Stimulated activated memory B cell treated with anti-CD40 and anti-IgM and Interleukin-4, amounts not matched to agents 10 μg/mL and 1 μg/mL and 100 μg/mL, for 72 hours (primary cell): ENCODE data around the gene GRPEL1.

Source experiments
- ATAC-seq: fragments of 150-1000 bp; cut with Tn5 transposase; 2 replicates; pipeline ENCODE4 v1.10.0; 2021
- H3K27ac Mint-ChIP-seq: one replicate; pipeline ENCODE4 v1.8.0; 2022; ENCODE audit warnings: mild to moderate bottlenecking, mixed read lengths
- H3K27me3 Mint-ChIP-seq: one replicate; pipeline ENCODE4 v1.8.0; 2022; ENCODE audit warnings: mixed read lengths
- H3K36me3 Mint-ChIP-seq: one replicate; pipeline ENCODE4 v1.8.0; 2022; ENCODE audit warnings: mixed read lengths
- H3K4me1 Mint-ChIP-seq: one replicate; pipeline ENCODE4 v1.8.0; 2022; ENCODE audit warnings: mixed read lengths
- H3K4me3 Mint-ChIP-seq: one replicate; pipeline ENCODE4 v1.8.0; 2022; ENCODE audit warnings: mild to moderate bottlenecking, moderate library complexity, mixed read lengths
- H3K9me3 Mint-ChIP-seq: one replicate; pipeline ENCODE4 v1.8.0; 2022; ENCODE audit warnings: mixed read lengths

Gene GRPEL1

DNA sequence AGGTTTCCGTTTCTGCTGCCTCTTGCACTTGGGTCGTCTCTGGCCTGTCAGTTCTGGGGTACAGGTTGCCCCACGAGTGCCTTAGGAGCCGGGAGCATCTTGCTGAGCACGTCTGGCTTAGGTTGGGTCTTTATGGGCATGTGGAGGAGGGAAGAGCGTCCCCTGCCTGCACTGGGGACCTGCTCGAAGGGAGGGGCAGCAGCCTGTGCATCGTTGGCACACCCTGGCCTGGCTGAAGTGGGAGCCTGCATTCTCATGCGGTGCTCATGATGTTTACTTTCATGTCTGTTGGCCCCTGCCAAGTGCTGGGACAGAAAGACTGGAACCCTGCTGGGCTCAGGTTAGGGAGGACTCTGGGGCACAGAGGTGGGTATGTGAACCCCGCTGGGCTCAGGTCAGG is 48.5 kb downstream of the GRPEL1 start:
- H3K4me3 Mint-ChIP-seq: no peak overlapping the region
- no peak for ATAC-seq
- peaks cover 56% of the 10 kb centered on the region for H3K36me3 Mint-ChIP-seq

DNA sequence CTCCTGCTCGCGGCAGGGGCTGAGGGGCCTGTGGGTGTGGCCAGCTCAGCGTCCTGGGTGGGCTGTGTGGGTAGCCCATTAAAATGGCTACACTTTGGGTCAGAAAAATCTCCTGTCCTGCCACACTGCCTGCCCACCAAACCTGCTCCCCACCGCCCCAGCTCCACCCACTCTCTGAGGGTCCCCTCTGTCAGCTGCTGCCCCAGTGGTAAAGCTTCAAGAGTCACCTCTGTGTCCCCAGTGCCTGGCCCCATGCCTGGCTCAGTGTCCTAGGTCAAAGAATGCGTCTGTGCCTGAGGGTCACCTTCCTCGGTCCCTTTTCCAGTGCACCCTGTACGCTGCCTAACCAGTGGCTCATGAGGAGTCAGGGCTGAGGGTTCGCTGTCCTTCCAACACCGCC is 49.6 kb downstream of the GRPEL1 start:
- no peak overlapping the region for H3K27ac Mint-ChIP-seq
- no peaks in the 10 kb centered on the region for H3K9me3 Mint-ChIP-seq
- no peaks in the 10 kb centered on the region for H3K27me3 Mint-ChIP-seq
- peaks cover 24% of the 10 kb centered on the region for H3K4me1 Mint-ChIP-seq
- no peak overlapping the region for H3K4me3 Mint-ChIP-seq
- no peak for ATAC-seq
- peaks cover 56% of the 10 kb centered on the region for H3K36me3 Mint-ChIP-seq

More for the DNA sequence above, 48.5 kb downstream of the GRPEL1 start:
- Mint-ChIP-seq H3K9me3 (no peaks in the 10 kb centered on the region), H3K27ac (no peak overlapping the region), H3K27me3 (no peaks in the 10 kb centered on the region), H3K4me1 (peaks cover 13% of the 10 kb centered on the region)

DNA sequence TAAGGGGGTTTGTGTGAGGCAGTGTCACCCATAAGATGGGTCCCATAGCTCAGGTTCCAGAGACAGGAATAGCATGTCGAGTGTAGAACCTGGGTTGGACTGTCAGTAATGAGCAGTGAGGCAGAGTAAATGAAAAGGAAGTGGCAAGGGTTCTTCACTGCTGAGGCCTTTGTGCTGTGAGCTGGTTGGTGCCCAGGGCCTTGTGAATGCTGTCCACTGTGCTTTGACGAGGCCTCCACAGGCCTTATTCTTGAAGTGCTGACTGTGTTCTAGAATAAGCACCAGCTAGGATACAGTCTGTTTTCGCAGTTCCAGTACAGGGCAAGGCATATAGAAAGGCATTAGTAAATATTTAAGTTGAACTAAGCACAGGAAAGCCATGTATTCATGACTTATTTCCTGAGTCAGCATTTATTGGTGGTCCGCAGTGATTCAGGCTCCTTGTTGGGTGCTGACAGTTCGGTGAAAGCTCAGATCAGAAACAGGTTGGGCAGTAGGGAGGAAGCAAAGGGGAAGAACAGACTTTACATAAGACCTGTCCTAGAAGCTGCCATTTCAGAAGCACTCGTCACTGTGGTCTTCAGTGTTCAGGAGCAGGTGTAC is 50.3 kb downstream of the GRPEL1 start:
- ATAC-seq: no peak
- H3K4me3 Mint-ChIP-seq: no peak overlapping the region
- H3K9me3 Mint-ChIP-seq: no peaks in the 10 kb centered on the region
- H3K27ac Mint-ChIP-seq: no peak overlapping the region
- no peaks in the 10 kb centered on the region for H3K27me3 Mint-ChIP-seq
- H3K4me1 Mint-ChIP-seq: peaks cover 28% of the 10 kb centered on the region
- H3K36me3 Mint-ChIP-seq: peaks cover 61% of the 10 kb centered on the region

DNA sequence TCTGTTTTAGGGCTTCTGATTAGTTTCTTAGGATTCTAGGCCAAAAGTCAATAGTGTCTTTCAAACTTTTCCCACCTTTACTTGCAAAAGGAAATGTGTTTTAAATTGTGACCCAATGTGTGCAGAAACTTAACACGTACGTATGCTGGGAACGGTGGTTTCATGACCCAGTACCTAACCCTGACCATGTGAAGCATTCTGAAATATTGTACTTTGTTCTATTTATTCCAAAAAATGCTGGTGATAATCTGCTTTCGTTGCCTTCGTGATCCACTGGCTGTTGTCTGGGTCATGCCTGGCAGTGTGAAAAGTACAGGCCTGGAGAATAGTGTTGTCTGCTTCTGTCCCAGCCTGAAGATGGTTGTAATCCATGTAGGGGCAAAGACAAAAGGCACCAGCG is 51.4 kb downstream of the GRPEL1 start:
- no peak overlapping the region for H3K27ac Mint-ChIP-seq
- no peak for ATAC-seq
- peaks cover 62% of the 10 kb centered on the region for H3K36me3 Mint-ChIP-seq
- H3K4me1 Mint-ChIP-seq: peaks cover 28% of the 10 kb centered on the region
- no peak overlapping the region for H3K4me3 Mint-ChIP-seq
- no peaks in the 10 kb centered on the region for H3K9me3 Mint-ChIP-seq
- H3K27me3 Mint-ChIP-seq: no peaks in the 10 kb centered on the region

DNA sequence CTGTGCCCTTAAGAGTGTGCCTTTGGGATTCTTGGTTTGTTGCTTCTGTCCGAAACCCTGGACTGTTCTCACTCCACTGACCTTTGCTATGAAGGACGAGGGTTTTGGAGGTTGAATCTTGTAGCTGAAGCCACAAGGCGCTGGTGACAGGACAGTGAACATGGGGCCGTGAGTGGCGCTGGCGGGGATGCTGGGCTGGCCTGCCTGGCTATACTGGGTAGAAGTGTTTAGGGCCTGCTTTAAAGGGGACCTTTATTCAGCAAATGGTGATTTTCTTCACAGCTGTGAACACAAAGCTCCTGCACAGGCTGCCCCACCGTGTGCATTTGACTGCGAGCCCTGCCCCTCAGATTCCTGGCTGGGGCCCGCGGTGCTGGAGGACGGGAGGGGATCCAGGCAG is 51.8 kb downstream of the GRPEL1 start:
- H3K27me3 Mint-ChIP-seq: no peaks in the 10 kb centered on the region
- H3K4me1 Mint-ChIP-seq: peaks cover 28% of the 10 kb centered on the region
- no peak overlapping the region for H3K4me3 Mint-ChIP-seq
- no peaks in the 10 kb centered on the region for H3K9me3 Mint-ChIP-seq
- H3K27ac Mint-ChIP-seq: no peak overlapping the region
- peaks cover 63% of the 10 kb centered on the region for H3K36me3 Mint-ChIP-seq
- no peak for ATAC-seq

DNA sequence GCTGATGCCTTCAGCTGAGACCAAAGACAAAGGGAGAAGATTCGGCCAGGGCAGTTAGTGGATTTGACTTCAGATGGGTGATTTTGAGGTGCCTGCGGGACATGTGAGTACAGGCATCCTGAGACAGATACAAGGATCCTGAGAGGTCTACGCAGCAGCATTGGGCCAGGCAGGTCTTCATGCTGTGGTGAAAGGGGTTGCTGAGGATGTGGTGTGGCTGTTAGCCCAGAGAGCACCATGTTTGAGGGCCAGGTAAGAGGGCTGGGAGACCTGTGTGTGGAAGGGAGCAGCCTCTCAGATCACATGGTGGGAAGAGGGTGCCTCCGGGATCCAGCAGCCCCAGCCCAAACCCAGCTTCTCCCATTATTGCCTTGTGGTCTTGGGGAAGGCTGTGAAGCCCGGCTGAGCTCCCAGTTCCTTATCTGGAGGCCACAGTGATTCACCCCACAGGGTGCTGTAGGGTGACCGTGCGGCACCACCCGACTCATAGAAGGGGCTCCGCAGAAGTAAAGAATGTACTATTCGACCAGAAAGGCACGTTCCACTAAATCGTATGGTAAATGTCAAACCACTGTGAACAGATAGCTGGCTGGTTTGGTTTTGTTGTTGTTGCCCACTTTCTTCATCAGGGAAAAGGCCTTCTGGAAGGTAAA is 52.4 kb downstream of the GRPEL1 start:
- H3K27me3 Mint-ChIP-seq: no peaks in the 10 kb centered on the region
- peaks cover 28% of the 10 kb centered on the region for H3K4me1 Mint-ChIP-seq
- H3K27ac Mint-ChIP-seq: peak overlapping the region; percentile 82
- no peak overlapping the region for H3K4me3 Mint-ChIP-seq
- H3K36me3 Mint-ChIP-seq: peaks cover 63% of the 10 kb centered on the region
- ATAC-seq: no peak
- H3K9me3 Mint-ChIP-seq: no peaks in the 10 kb centered on the region

DNA sequence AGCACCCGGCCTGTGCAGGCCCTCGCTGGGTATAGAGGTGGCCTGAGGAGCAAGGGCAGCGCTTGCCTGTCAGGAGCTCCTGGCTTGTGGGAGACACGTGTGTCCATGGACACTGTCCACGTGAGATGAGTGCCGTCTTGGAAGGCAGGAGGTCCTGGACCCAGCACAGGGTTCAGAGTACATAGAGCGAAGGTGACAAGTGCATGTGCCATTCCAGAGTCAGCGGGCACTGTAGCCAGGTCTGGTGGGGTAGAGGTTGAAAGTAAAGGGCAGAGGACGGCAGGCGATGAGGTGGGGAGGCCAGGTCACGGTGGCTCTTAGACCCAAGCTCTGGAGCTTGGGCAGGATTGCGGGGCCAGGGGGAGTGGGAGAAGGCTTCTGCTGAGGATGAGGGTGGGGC is 53.0 kb downstream of the GRPEL1 start:
- H3K27ac Mint-ChIP-seq: peak overlapping the region; percentile 82
- H3K36me3 Mint-ChIP-seq: peaks cover 63% of the 10 kb centered on the region
- no peaks in the 10 kb centered on the region for H3K27me3 Mint-ChIP-seq
- no peak for ATAC-seq
- H3K4me3 Mint-ChIP-seq: no peak overlapping the region
- peaks cover 28% of the 10 kb centered on the region for H3K4me1 Mint-ChIP-seq
- no peaks in the 10 kb centered on the region for H3K9me3 Mint-ChIP-seq

DNA sequence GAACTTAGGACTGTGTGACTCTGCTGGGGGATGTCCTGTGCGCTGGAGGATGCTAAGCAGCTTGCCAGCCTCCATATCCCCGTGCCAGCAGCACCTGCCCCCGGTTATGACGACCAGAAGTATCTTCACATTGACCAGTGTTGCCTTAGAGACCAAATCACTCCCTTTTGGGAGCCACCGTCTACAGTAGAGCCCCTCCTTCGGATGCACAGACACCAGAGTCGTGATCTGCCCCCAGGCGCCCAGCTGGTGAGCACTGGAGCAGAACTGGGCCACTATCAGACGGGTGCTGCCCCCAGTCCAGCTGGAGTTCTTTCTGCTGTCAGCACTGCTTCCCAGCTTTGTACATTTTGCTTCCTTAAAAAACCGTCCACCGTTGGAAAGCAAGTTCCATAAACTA is 54.7 kb downstream of the GRPEL1 start:
- Mint-ChIP-seq H3K4me1 (peaks cover 28% of the 10 kb centered on the region), H3K4me3 (peak overlapping the region; percentile 64), H3K36me3 (peaks cover 79% of the 10 kb centered on the region), H3K27me3 (no peaks in the 10 kb centered on the region), H3K9me3 (no peaks in the 10 kb centered on the region), H3K27ac (peak overlapping the region; percentile 82)
- ATAC-seq: peak; percentile 60

DNA sequence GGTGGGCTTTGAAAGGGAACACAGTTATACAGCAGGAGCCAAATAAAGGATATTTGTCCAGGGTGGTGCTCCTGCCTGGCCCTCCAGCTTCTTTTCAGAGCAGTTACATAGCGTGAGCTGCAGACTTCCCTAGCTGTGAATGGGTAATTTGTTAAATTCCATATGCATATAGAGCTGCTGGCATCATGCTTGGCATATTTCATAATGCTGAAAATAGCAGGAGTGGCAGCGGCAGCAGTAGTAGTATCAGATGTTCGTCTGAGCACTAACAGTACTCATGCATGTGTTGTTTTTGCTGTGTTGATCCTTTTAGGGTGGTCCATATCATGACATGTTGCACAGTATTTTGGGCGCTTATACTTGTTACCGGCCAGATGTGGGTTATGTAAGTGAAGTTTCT is 58.3 kb downstream of the GRPEL1 start:
- H3K9me3 Mint-ChIP-seq: no peaks in the 10 kb centered on the region
- peaks cover 80% of the 10 kb centered on the region for H3K36me3 Mint-ChIP-seq
- H3K27me3 Mint-ChIP-seq: no peaks in the 10 kb centered on the region
- no peak for ATAC-seq
- H3K4me1 Mint-ChIP-seq: peaks cover 17% of the 10 kb centered on the region
- no peak overlapping the region for H3K27ac Mint-ChIP-seq
- no peak overlapping the region for H3K4me3 Mint-ChIP-seq
